Measurements from ENCODE around the gene KIF22.

KIF22 gene

GRCh38 chr16:29807426-29808218, 17.1 kb downstream of the KIF22 start:
- no peak for DNase-seq (ENCODE audit: insufficient read length)
- FAIRE-seq = peak; percentile 92

GRCh38 chr16:29808219-29808900, 17.8 kb downstream of the KIF22 start:
- DNase-seq (ENCODE audit: insufficient read length) (no peak), FAIRE-seq (no peak)
- no peak for TF ChIP-seq TAF1 (IDR thresholded peaks at IDR 0.05; ENCODE audit: borderline replicate concordance, low read depth, low read length)
- no peak for TF ChIP-seq POLR2AphosphoS5 (IDR thresholded peaks at IDR 0.05; ENCODE audit: low read depth, low read length)
- no peak for TF ChIP-seq POLR2A (IDR thresholded peaks at IDR 0.05; ENCODE audit: low read depth, low read length)

More at GRCh38 chr16:29807426-29808218, 17.1 kb downstream of the KIF22 start:
- TF ChIP-seq TAF1 (IDR thresholded peaks at IDR 0.05; ENCODE audit: borderline replicate concordance, low read depth, low read length) = no peak
- peak; percentile 84 for TF ChIP-seq POLR2AphosphoS5 (IDR thresholded peaks at IDR 0.05; ENCODE audit: low read depth, low read length)
- TF ChIP-seq POLR2A (IDR thresholded peaks at IDR 0.05; ENCODE audit: low read depth, low read length) = peak; percentile 69; the same call in 1 of the 2 replicates

- no peak for FAIRE-seq
- DNase-seq (ENCODE audit: insufficient read length) = no peak
- TF ChIP-seq POLR2A (IDR thresholded peaks at IDR 0.05; ENCODE audit: low read depth, low read length) (no peak), TAF1 (IDR thresholded peaks at IDR 0.05; ENCODE audit: borderline replicate concordance, low read depth, low read length) (no peak), POLR2AphosphoS5 (IDR thresholded peaks at IDR 0.05; ENCODE audit: low read depth, low read length) (no peak)
Measured at GRCh38 chr16:29809031-29809747, 18.6 kb downstream of the KIF22 start.

- DNase-seq (ENCODE audit: insufficient read length) (no peak), FAIRE-seq (no peak)
Measured at GRCh38 chr16:29809850-29810698, 19.5 kb downstream of the KIF22 start.

GRCh38 chr16:29810699-29811169, 20.2 kb downstream of the KIF22 start:
- DNase-seq (ENCODE audit: insufficient read length) = no peak
- FAIRE-seq = no peak
- no peak for TF ChIP-seq TAF1 (IDR thresholded peaks at IDR 0.05; ENCODE audit: borderline replicate concordance, low read depth, low read length)
- no peak for TF ChIP-seq POLR2AphosphoS5 (IDR thresholded peaks at IDR 0.05; ENCODE audit: low read depth, low read length)
- no peak for TF ChIP-seq POLR2A (IDR thresholded peaks at IDR 0.05; ENCODE audit: low read depth, low read length)

More at GRCh38 chr16:29809850-29810698, 19.5 kb downstream of the KIF22 start:
- TF ChIP-seq POLR2AphosphoS5 (IDR thresholded peaks at IDR 0.05; ENCODE audit: low read depth, low read length) (peak; percentile 46; the same call in 1 of the 2 replicates), TAF1 (IDR thresholded peaks at IDR 0.05; ENCODE audit: borderline replicate concordance, low read depth, low read length) (no peak)

GRCh38 chr16:29811170-29811895, 20.8 kb downstream of the KIF22 start:
- peak; percentile 83 for DNase-seq (ENCODE audit: insufficient read length)
- TF ChIP-seq POLR2AphosphoS5 (IDR thresholded peaks at IDR 0.05; ENCODE audit: low read depth, low read length) (peak; percentile 68), TAF1 (IDR thresholded peaks at IDR 0.05; ENCODE audit: borderline replicate concordance, low read depth, low read length) (no peak), POLR2A (IDR thresholded peaks at IDR 0.05; ENCODE audit: low read depth, low read length) (peak; percentile 64; the same call in 1 of the 2 replicates)
- FAIRE-seq = peak; percentile 99

GRCh38 chr16:29811896-29812665, 21.5 kb downstream of the KIF22 start, which contains the start of gene PRRT2:
TSS of gene PRRT2 (plus strand) at chr16:29812193. CDS start at chr16:29813055, 862 bp downstream.
- DNase-seq (ENCODE audit: insufficient read length) = no peak
- FAIRE-seq = no peak
- TF ChIP-seq POLR2AphosphoS5 (IDR thresholded peaks at IDR 0.05; ENCODE audit: low read depth, low read length) = no peak
- TF ChIP-seq POLR2A (IDR thresholded peaks at IDR 0.05; ENCODE audit: low read depth, low read length) = no peak
- no peak for TF ChIP-seq TAF1 (IDR thresholded peaks at IDR 0.05; ENCODE audit: borderline replicate concordance, low read depth, low read length)

- no peak for FAIRE-seq
- no peak for DNase-seq (ENCODE audit: insufficient read length)
- no peak for TF ChIP-seq POLR2AphosphoS5 (IDR thresholded peaks at IDR 0.05; ENCODE audit: low read depth, low read length)
- TF ChIP-seq TAF1 (IDR thresholded peaks at IDR 0.05; ENCODE audit: borderline replicate concordance, low read depth, low read length) = no peak
- TF ChIP-seq POLR2A (IDR thresholded peaks at IDR 0.05; ENCODE audit: low read depth, low read length) = no peak
Measured at GRCh38 chr16:29812754-29813643, 22.4 kb downstream of the KIF22 start.

All from GM12892 (cell line).